HG03565 (cell line): ENCODE measurements around the gene NTF4.
A peak's percentile ranks its signal among the peaks of the same experiment; 100 is the strongest.

Experiments
- ATAC-seq: cut with Tn5 transposase; IDR thresholded peaks from one replicate; pipeline ENCODE4 v1.9.1; 2021; ENCODE audit warnings: mild to moderate bottlenecking, moderate library complexity; ENCODE audit not compliant: unreplicated experiment

NTF4 gene

GRCh38 chr19:49064768-49065611, at the start of gene NTF4:
NTF4 (minus strand) TSS chr19:49064818; CDS start chr19:49061997, 2,821 bp downstream.
- ATAC-seq, result no peak

- ATAC-seq, result peak; percentile 34
Observed at GRCh38 chr19:49113762-49114629, 49.4 kb upstream of the NTF4 start, which contains the start of gene LIN7B. LIN7B (plus strand) TSS chr19:49114370; CDS start chr19:49114405, 35 bp downstream.

- ATAC-seq, result no peak
Observed at GRCh38 chr19:49111218-49111998, 46.8 kb upstream of the NTF4 start.

GRCh38 chr19:49110567-49110966, 45.9 kb upstream of the NTF4 start:
- ATAC-seq, result no peak

GRCh38 chr19:49109569-49110233, 45.1 kb upstream of the NTF4 start:
- ATAC-seq, result no peak

- ATAC-seq, result no peak
Observed at GRCh38 chr19:49109051-49109450, 44.4 kb upstream of the NTF4 start.

GRCh38 chr19:49107625-49108459, 43.2 kb upstream of the NTF4 start:
- no peak for ATAC-seq

- ATAC-seq, result no peak
Observed at GRCh38 chr19:49106648-49107135, 42.1 kb upstream of the NTF4 start.

GRCh38 chr19:49104229-49104864, 39.7 kb upstream of the NTF4 start:
- ATAC-seq, result no peak

GRCh38 chr19:49103331-49104085, 38.9 kb upstream of the NTF4 start:
- no peak for ATAC-seq

- no peak for ATAC-seq
Observed at GRCh38 chr19:49102303-49102702, 37.7 kb upstream of the NTF4 start.

GRCh38 chr19:49101160-49101559, 36.5 kb upstream of the NTF4 start:
- no peak for ATAC-seq

GRCh38 chr19:49098795-49099194, 34.2 kb upstream of the NTF4 start:
- ATAC-seq, result no peak

GRCh38 chr19:49097453-49098288, 33.1 kb upstream of the NTF4 start:
- no peak for ATAC-seq

- no peak for ATAC-seq
Observed at GRCh38 chr19:49094505-49095482, 30.2 kb upstream of the NTF4 start.

- ATAC-seq, result no peak
Observed at GRCh38 chr19:49092686-49093085, 28.1 kb upstream of the NTF4 start.
